Pancreas (tissue), 10 donors: Measurements from ENCODE around the gene LAMB1. TPM values are rescaled to one million over a fixed set of nuclear protein-coding genes. Genes with fewer than 3 reads are reported as not detected.

Experiments
- ATAC-seq, 4 donors: fragments of 200-7000 bp; cut with Tn5 transposase; one replicate each; pipeline versions ENCODE4 v1.8.0 to v1.9.1; 2020; ENCODE audit warnings: mild to moderate bottlenecking in 4 of 4, moderate library complexity in 4 of 4
- DNase-seq, 6 donors: peaks; one replicate each; pipeline ENCODE4 v3.0.0-alpha.2; 2020
- FAIRE-seq: peaks from 2 replicates; lab custom pipeline; 2012; peaks lifted over from hg19 to GRCh38; lab: Jason Lieb, UNC
- H3K27ac ChIP-seq, 4 donors: fragments of 200-600 bp; sonication (generic); 1 replicate in 3 of 4; 2 replicates in 1 of 4; pipeline versions ENCODE4 v1.5.0 to v1.8.0; 2020
- H3K27me3 ChIP-seq, 4 donors: fragments of 200-600 bp; one replicate each; pipeline ENCODE4 v1.8.0; 2021
- H3K36me3 ChIP-seq, 3 donors: fragments of 200-600 bp; sonication (generic) in 1 of 3; one replicate each; pipeline versions ENCODE4 v1.5.0 to v1.8.0; 2020 to 2021
- H3K4me1 ChIP-seq, 3 donors: fragments of 200-600 bp; one replicate each; pipeline ENCODE4 v1.8.0; 2021
- H3K4me3 ChIP-seq, 4 donors: fragments of 200-600 bp; sonication (generic) in 2 of 4; one replicate each; pipeline versions ENCODE4 v1.5.0 to v1.8.0; 2020 to 2021
- H3K9me3 ChIP-seq, 4 donors: fragments of 200-600 bp; one replicate each; pipeline ENCODE4 v1.8.0; 2021
- WGBS, 2 donors: extraction: QIAGEN DNeasy Blood & Tissue Kit; methylation state at CpG; one replicate each; pipeline ENCODE4 v1.1.7; 2013; 5-methylcytosine and 5-hydroxymethylcytosine counted together
- intact Hi-C, 3 donors: fragments of 100-400 bp; cut with DNase I; formaldehyde crosslinking; loops; one replicate each; pipeline versions ENCODE4 v1.11.1 to v1.14.2; 2022
- polyA plus RNA-seq, 2 donors: library from polyadenylated mRNA; stranded (reverse); fragments of 200-250 nt; gene quantifications; one replicate each; pipeline ENCODE4 v1.2.3, GENCODE V29; 2013
- total RNA-seq, 6 donors: library from RNA; stranded (reverse); fragmentation: NEBNext Ultra II Directional in 4 of 6; extraction: Animal tissue kit (Norgen Biotek cat#: 25700) in 4 of 6; gene quantifications; one replicate each; pipeline versions ENCODE4 v1.2.1 to v1.2.4, GENCODE V29; 2021 to 2023
- TF ChIP-seq, protein P1 (sequence below), 4 donors: fragments of 200-600 bp; sonication (generic) in 3 of 4; IDR thresholded peaks; one replicate each; pipeline versions ENCODE4 v1.5.0 to v1.8.0; 2021; ENCODE audit warnings: antibody characterized with exemption in 4 of 4
- donor health status: healthy with polysubstance abuse.
- donor health status: DM: no; HTN: no; CAD: no; lungs with moderate emphysema.
- donor health status: DM: no; HTN: no; CAD: no.
- donor health status: control.
- donor health status: control.
- donor health status: Bipolar disorder and iron deficiency.
- donor health status: DM: yes; HTN: yes; CAD: no.
- donor health status: DM: no; HTN: no; CAD: no.
- donor health status: DM: no; HTN: no; CAD: no.
- donor health status: DM: yes; HTN: yes; CAD: no.

The LAMB1 gene
- total and polyA plus RNA-seq, 8 donors = 25.5 to 169 (median 106) TPM

DNA sequence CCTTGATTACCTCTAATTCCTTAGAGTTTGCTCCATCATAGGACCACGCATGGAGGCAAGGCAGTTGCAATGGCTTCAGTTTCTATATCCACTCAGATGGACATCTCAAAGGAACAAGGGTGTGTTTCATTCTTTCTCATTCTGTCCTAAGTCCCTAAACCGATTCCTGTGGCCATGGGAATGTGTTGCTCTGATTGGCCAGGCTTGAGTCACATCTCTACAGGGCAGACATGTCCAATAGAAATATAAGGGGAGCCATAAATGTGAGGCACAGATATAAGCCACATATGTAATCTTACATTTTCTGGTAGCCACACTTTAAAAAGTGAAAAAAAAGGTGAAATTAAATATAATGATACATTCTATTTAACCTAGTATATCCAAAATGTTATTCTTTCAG, 128.8 kb downstream of the LAMB1 start:
- no peaks in the 10 kb centered on the region for H3K27me3 ChIP-seq
- intact Hi-C loops = loop anchor here in 2 of 3 donors (5.0 to 10.0 kb wide), 3 partner anchors 117 to 409 kb away; partner anchors contain the start of gene CBLL1 (in 1 of the 2)
- no peak overlapping the region for H3K27ac ChIP-seq
- ATAC-seq = no peak
- H3K9me3 ChIP-seq = no peaks in the 10 kb centered on the region
- no peak for DNase-seq
- 50 to 65% methylated on average over 2 of the region's 2 CpGs for WGBS, 2 donors
- H3K4me1 ChIP-seq = peaks cover 0 to under 1% (median 0%) of the 10 kb centered on the region in 3 donors
- TF ChIP-seq, protein P1, sequence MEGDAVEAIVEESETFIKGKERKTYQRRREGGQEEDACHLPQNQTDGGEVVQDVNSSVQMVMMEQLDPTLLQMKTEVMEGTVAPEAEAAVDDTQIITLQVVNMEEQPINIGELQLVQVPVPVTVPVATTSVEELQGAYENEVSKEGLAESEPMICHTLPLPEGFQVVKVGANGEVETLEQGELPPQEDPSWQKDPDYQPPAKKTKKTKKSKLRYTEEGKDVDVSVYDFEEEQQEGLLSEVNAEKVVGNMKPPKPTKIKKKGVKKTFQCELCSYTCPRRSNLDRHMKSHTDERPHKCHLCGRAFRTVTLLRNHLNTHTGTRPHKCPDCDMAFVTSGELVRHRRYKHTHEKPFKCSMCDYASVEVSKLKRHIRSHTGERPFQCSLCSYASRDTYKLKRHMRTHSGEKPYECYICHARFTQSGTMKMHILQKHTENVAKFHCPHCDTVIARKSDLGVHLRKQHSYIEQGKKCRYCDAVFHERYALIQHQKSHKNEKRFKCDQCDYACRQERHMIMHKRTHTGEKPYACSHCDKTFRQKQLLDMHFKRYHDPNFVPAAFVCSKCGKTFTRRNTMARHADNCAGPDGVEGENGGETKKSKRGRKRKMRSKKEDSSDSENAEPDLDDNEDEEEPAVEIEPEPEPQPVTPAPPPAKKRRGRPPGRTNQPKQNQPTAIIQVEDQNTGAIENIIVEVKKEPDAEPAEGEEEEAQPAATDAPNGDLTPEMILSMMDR (IDR thresholded peaks at IDR 0.05) = no peak
- H3K4me3 ChIP-seq = no peak overlapping the region
- FAIRE-seq = no peak
- H3K36me3 ChIP-seq = no peaks in the 10 kb centered on the region

Other genes starting within 250 kb of the LAMB1 start
- 1 to 10 TPM in 1 of 6 donors, under 1 TPM in 1, not detected in 4; 0.23 to 1.1 TPM for gene SLC26A3, start 199.9 kb downstream of the LAMB1 start, total RNA-seq
- gene SLC26A3, start 199.9 kb downstream of the LAMB1 start, polyA plus RNA-seq = under 1 TPM in 1 of 2 donors, not detected in 1; 0.34 TPM
- gene DLD, start 112.0 kb downstream of the LAMB1 start, total RNA-seq = 10 to 100 TPM; 23.6 to 43.0 (median 36.0) TPM
- 10 to 100 TPM in 1 of 2 donors, 1 to 10 TPM in 1; 8.2 to 32.9 TPM for gene DLD, start 112.0 kb downstream of the LAMB1 start, polyA plus RNA-seq
- gene LAMB4, start 127.2 kb upstream of the LAMB1 start, total RNA-seq = under 1 TPM; 0.22 to 0.78 (median 0.50) TPM
- gene LAMB4, start 127.2 kb upstream of the LAMB1 start, polyA plus RNA-seq = under 1 TPM; 0.40 to 0.72 TPM